Right cardiac atrium (tissue), 5 donors: Measurements from ENCODE around the gene TMEM240. TPM values are rescaled to one million over a fixed set of nuclear protein-coding genes. Genes with fewer than 3 reads are reported as not detected.

Experiments
- ATAC-seq, 2 donors: fragments of 200-7000 bp; cut with Tn5 transposase; one replicate each; pipeline versions ENCODE4 v1.8.0 to v1.9.1; 2020; ENCODE audit warnings: moderate library complexity in 2 of 2, mild to moderate bottlenecking in 1 of 2
- DNase-seq, 3 donors: peaks; one replicate each; pipeline ENCODE4 v3.0.0-alpha.2; 2020
- H3K27ac ChIP-seq: one replicate; pipeline ENCODE4 v1.5.1; 2013; ENCODE audit warnings: mild to moderate bottlenecking, low read length, control low read depth, moderate library complexity
- H3K27me3 ChIP-seq: one replicate; pipeline ENCODE4 v1.6.1; 2013; ENCODE audit not compliant: control insufficient read depth, insufficient read depth
- H3K4me1 ChIP-seq: one replicate; pipeline ENCODE4 v1.6.1; 2013; ENCODE audit warnings: low read length; ENCODE audit not compliant: control insufficient read depth, insufficient read depth
- H3K4me3 ChIP-seq: one replicate; pipeline ENCODE4 v1.5.1; 2013; ENCODE audit warnings: low read length, control low read depth
- H3K9me3 ChIP-seq: one replicate; pipeline ENCODE4 v1.6.1; 2013; ENCODE audit warnings: low read length; ENCODE audit not compliant: control insufficient read depth
- WGBS: extraction: QIAGEN DNeasy Blood & Tissue Kit; methylation state at CpG from one replicate; pipeline ENCODE4 v1.1.7; 2013; 5-methylcytosine and 5-hydroxymethylcytosine counted together
- intact Hi-C, 4 donors: fragments of 100-400 bp; cut with DNase I; formaldehyde crosslinking; loops; one replicate each; pipeline versions ENCODE4 v1.11.0 to v1.14.0; 2022 to 2023
- polyA plus RNA-seq: library from polyadenylated mRNA; stranded (reverse); fragments of 200-250 nt; gene quantifications from one replicate; pipeline ENCODE4 v1.2.3, GENCODE V29; 2013
- total RNA-seq, 4 donors: library from RNA; stranded (reverse); fragmentation: NEBNext Ultra II Directional; extraction: Animal tissue kit (Norgen Biotek cat#: 25700); gene quantifications; one replicate each; pipeline ENCODE4 v1.2.1, GENCODE V29; 2021
- donor health status: healthy with polysubstance abuse.
- donor health status: DM: no; HTN: yes; CAD: no.
- donor health status: DM: no; HTN: no; CAD: no.
- donor health status: DM: no; HTN: yes; CAD: no; lungs with severe emphysema.
- donor health status: DM: yes; HTN: yes; CAD: no.

TMEM240 gene
- total and polyA plus RNA-seq, 5 donors, result 7.3 to 10.4 (median 8.0) TPM

GRCh38 chr1:1556505-1556904, 16.1 kb upstream of the TMEM240 start:
- no peaks in the 10 kb centered on the region for H3K4me1 ChIP-seq
- H3K4me3 ChIP-seq, result no peak overlapping the region
- 86% methylated on average over 6 of the region's 6 CpGs for WGBS
- ATAC-seq (no peak), DNase-seq (peak in 2 of 3 donors; percentile 4 to 9)
- intact Hi-C loops, result no loop called here
- H3K27ac ChIP-seq, result no peak overlapping the region
- H3K9me3 ChIP-seq, result no peaks in the 10 kb centered on the region
- no peaks in the 10 kb centered on the region for H3K27me3 ChIP-seq

GRCh38 chr1:1554926-1555915, 14.8 kb upstream of the TMEM240 start:
- H3K4me3 ChIP-seq, result no peak overlapping the region
- DNase-seq, result peak in 2 of 3 donors; percentile 9 to 63
- no peaks in the 10 kb centered on the region for H3K9me3 ChIP-seq
- 67% methylated on average over 31 of the region's 31 CpGs for WGBS
- peak; percentile 10 to 73 for ATAC-seq
- intact Hi-C loops, result no loop called here
- H3K27me3 ChIP-seq, result no peaks in the 10 kb centered on the region
- no peak overlapping the region for H3K27ac ChIP-seq
- peaks cover 3% of the 10 kb centered on the region for H3K4me1 ChIP-seq

DNA sequence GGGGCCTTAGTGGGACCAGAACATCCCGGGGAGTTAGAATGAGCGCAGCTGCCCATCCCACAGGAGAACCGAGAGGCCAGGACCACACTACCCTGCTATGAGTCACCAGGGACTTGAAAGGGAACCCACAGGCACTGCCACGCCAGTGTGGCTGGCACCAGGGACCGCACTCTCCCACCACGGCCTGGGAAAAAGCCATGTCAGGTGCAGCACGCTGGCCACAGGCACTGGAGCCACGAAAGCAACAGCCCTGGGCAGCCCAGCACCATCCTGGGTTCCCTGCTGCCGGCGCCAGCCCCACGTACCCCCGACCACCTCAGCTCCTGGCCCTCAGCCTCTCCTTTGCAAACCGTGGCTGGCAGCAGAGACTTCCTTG, 14.1 kb upstream of the TMEM240 start:
- peak in 1 of 3 donors; percentile 51 for DNase-seq
- H3K4me3 ChIP-seq, result no peak overlapping the region
- H3K4me1 ChIP-seq, result peaks cover 3% of the 10 kb centered on the region
- intact Hi-C loops, result no loop called here
- WGBS, result 73% methylated on average over 13 of the region's 13 CpGs
- H3K9me3 ChIP-seq, result no peaks in the 10 kb centered on the region
- H3K27ac ChIP-seq, result no peak overlapping the region
- no peaks in the 10 kb centered on the region for H3K27me3 ChIP-seq
- ATAC-seq, result no peak

DNA sequence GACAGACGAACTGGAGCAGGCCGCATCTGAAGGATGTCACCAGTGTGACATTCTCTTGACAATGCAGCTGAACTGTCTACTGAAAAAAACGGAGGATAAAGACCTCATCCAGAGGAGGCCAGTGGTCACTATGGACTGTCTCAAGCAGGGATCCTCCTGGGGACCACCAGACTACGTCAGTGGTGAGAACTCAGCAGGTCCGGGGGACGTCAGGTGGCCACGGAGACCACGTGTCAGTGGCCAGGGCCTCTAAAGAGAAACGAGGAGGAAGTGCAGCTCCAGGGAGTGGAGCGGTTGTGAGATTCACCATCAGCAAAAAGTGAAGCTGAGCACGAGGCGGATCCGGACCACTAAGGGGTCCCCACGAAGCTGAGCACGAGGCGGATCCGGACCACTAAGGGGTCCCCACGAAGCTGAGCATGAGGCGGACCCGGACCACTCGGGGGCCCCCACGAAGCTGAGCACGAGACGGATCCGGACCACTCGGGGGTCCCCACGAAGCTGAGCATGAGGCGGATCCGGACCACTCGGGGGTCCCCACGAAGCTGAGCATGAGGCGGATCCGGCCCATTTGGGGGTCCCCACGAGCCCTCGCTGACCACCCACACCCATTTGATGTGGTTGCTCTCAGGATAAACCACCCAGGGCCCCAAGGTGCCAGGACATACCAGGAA, 13.5 kb upstream of the TMEM240 start:
- DNase-seq, result no peak
- no peaks in the 10 kb centered on the region for H3K9me3 ChIP-seq
- ATAC-seq, result no peak
- H3K4me1 ChIP-seq, result peaks cover 3% of the 10 kb centered on the region
- no peak overlapping the region for H3K4me3 ChIP-seq
- 90% methylated on average over 35 of the region's 35 CpGs for WGBS
- intact Hi-C loops, result no loop called here
- no peaks in the 10 kb centered on the region for H3K27me3 ChIP-seq
- H3K27ac ChIP-seq, result no peak overlapping the region

DNA sequence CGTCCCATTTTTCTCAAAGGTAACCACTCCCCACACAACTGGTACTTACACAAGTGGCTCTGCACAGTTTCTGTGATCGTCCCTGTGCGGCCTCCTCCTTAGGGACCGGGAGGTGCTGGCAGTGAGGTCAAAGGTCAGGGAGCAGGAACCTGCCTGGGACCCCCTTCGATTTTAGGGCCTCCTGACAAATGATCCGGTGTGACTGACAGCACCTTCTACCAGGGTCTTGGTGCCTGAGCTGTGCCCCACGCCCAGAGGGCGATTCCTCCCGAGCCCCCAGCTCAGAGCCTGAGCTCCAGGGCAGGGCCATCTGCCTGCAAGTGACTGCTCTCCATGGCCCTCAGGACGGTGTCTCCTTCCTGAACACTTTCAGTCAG, 11.8 kb upstream of the TMEM240 start:
- ATAC-seq (no peak), DNase-seq (no peak)
- H3K27me3 ChIP-seq, result no peaks in the 10 kb centered on the region
- WGBS, result 89% methylated on average over 10 of the region's 10 CpGs
- H3K4me3 ChIP-seq, result no peak overlapping the region
- H3K4me1 ChIP-seq, result peaks cover 3% of the 10 kb centered on the region
- intact Hi-C loops, result no loop called here
- H3K27ac ChIP-seq, result no peak overlapping the region
- H3K9me3 ChIP-seq, result no peaks in the 10 kb centered on the region

- intact Hi-C loops, result no loop called here
- 89% methylated on average over 33 of the region's 33 CpGs for WGBS
- DNase-seq (no peak), ATAC-seq (no peak)
- peaks cover 3% of the 10 kb centered on the region for H3K4me1 ChIP-seq
- H3K27me3 ChIP-seq, result no peaks in the 10 kb centered on the region
- H3K27ac ChIP-seq, result no peak overlapping the region
- H3K9me3 ChIP-seq, result no peaks in the 10 kb centered on the region
- H3K4me3 ChIP-seq, result no peak overlapping the region
These were observed 11.3 kb upstream of the TMEM240 start for GRCh38 chr1:1551524-1552262.

- Histone ChIP-seq H3K4me3 (no peak overlapping the region), H3K4me1 (peaks cover 3% of the 10 kb centered on the region), H3K27ac (no peak overlapping the region), H3K9me3 (no peaks in the 10 kb centered on the region), H3K27me3 (no peaks in the 10 kb centered on the region)
- WGBS, result 56% methylated on average over 15 of the region's 15 CpGs
- intact Hi-C loops, result no loop called here
- ATAC-seq (peak; percentile 12 to 17), DNase-seq (peak in 1 of 3 donors; percentile 62)
These were observed 10.4 kb upstream of the TMEM240 start for GRCh38 chr1:1550591-1551432.

DNA sequence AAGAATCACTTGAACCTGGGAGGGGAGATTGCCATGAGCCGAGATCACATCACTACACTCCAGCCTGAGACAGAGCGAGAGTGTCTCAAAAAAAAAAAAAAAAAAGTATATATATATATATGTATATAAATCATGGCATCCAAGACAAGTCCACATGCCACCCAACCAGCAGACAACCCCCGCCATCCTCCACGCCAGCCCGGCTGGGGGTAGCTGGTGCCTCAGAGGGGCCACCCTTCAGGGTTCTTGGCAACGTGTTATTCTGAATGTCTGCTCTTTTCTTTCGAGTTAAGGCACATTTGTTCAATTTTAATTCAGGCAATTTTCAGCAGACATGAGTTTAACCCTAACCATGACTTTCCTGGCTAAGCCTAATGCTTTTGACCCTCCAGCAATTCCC, 9.7 kb upstream of the TMEM240 start:
- Histone ChIP-seq H3K27ac (no peak overlapping the region), H3K4me3 (no peak overlapping the region), H3K9me3 (no peaks in the 10 kb centered on the region), H3K4me1 (peaks cover 3% of the 10 kb centered on the region), H3K27me3 (no peaks in the 10 kb centered on the region)
- intact Hi-C loops, result no loop called here
- WGBS, result 75% methylated on average over 7 of the region's 7 CpGs
- DNase-seq (no peak), ATAC-seq (no peak)

DNA sequence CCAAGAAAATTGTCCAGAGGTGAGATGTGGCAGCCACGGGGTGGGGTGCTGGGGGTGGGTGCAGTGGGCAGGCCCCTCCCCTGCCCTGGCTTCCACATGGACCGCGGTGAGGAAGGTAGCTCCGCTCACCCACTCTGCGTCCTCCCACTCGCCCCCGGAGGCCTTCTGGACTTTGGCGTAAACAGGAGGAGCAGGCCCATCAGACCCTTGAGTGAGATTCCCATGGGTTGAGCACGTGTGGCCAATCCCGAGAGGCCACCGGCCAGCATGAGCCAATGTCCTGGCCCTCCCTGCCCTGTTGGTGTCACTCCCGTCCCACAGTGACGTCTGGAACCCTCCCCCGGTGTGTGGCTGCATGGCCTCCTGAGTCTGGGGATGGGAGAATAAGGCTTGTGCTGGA, 8.2 kb upstream of the TMEM240 start:
- H3K4me3 ChIP-seq, result no peak overlapping the region
- H3K9me3 ChIP-seq, result no peaks in the 10 kb centered on the region
- no peak for ATAC-seq
- 74% methylated on average over 14 of the region's 14 CpGs for WGBS
- H3K4me1 ChIP-seq, result peaks cover 3% of the 10 kb centered on the region
- no peak overlapping the region for H3K27ac ChIP-seq
- intact Hi-C loops, result loop anchor here in 1 of 4 donors (2.0 kb wide), 1 partner anchor 22 kb away; no protein-coding TSS in a partner anchor
- peak in 1 of 3 donors; percentile 54 for DNase-seq
- H3K27me3 ChIP-seq, result no peaks in the 10 kb centered on the region

DNA sequence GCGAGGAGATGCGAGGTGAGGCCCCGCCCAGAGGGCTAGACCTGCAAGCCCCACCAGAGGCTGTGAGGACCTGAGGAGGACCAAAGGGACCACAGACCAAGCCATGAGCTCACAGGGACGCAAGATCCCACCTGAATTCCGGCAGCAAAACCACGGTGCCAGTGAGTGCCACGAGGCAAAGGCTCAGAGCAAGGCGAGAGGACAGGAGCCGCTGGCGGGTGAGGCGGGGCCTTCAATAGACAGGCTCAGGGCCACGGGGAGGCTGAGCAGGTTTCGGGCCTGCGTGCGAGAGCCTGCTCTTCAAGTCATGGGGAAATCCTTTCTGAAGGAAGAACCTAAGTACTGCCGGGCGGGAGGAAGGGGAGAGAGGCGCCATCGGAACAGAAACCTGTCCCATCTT, 7.1 kb upstream of the TMEM240 start:
- DNase-seq, result no peak
- H3K27ac ChIP-seq, result no peak overlapping the region
- H3K9me3 ChIP-seq, result no peaks in the 10 kb centered on the region
- H3K4me3 ChIP-seq, result no peak overlapping the region
- 91% methylated on average over 19 of the region's 19 CpGs for whole genome bisulfite sequencing
- intact Hi-C loops, result no loop called here
- peaks cover 3% of the 10 kb centered on the region for H3K4me1 ChIP-seq
- no peak for ATAC-seq
- H3K27me3 ChIP-seq, result no peaks in the 10 kb centered on the region
